Activated B cell treated with CpG ODN at 0.5 μM for 24 hours (primary cell): ENCODE data around the gene SLX9. TPM values are rescaled to one million over a fixed set of nuclear protein-coding genes. Genes with fewer than 3 reads are reported as not detected.

Source experiments
- ATAC-seq: fragments of 200-7000 bp; cut with Tn5 transposase; one replicate; pipeline ENCODE4 v1.10.0; 2021; ENCODE audit warnings: low read depth, mild to moderate bottlenecking, moderate library complexity
- CTCF ChIA-PET: fragments of 350-600 bp; sonication (Branson Sonifier 250); formaldehyde crosslinking; loops from one replicate; lab custom pipeline; 2021; ENCODE audit warnings: antibody characterized with exemption; lab: Charles Lee
- POLR2A ChIA-PET: fragments of 350-600 bp; sonication (Branson Sonifier 250); formaldehyde crosslinking; loops from one replicate; lab custom pipeline; 2021; ENCODE audit warnings: antibody characterized with exemption; lab: Charles Lee
- DNase-seq: peaks from one replicate; pipeline ENCODE4 v3.0.0; 2022
- H3K27ac Mint-ChIP-seq: one replicate; pipeline ENCODE4 v1.8.0; 2020; ENCODE audit warnings: mixed read lengths
- H3K27me3 Mint-ChIP-seq: one replicate; pipeline ENCODE4 v1.8.0; 2021; ENCODE audit warnings: mixed read lengths
- H3K36me3 Mint-ChIP-seq: one replicate; pipeline ENCODE4 v1.8.0; 2021; ENCODE audit warnings: low read depth, mixed read lengths
- H3K4me1 Mint-ChIP-seq: one replicate; pipeline ENCODE4 v1.8.0; 2021; ENCODE audit warnings: mixed read lengths
- H3K4me3 Mint-ChIP-seq: one replicate; pipeline ENCODE4 v1.8.0; 2020; ENCODE audit warnings: mild to moderate bottlenecking, mixed read lengths
- H3K9me3 Mint-ChIP-seq: one replicate; pipeline ENCODE4 v1.8.0; 2020; ENCODE audit warnings: mixed read lengths
- CTCF ChIP-seq: fragments of 200-600 bp; IDR thresholded peaks from one replicate; pipeline ENCODE4 v1.8.0; 2022; ENCODE audit warnings: antibody characterized with exemption, mild to moderate bottlenecking
- intact Hi-C: fragments of 100-400 bp; cut with micrococcal nuclease; formaldehyde crosslinking; loops from one replicate; pipeline ENCODE4 v1.15.1; 2024
- total RNA-seq: library from RNA; stranded (reverse); gene quantifications from 2 replicates; pipeline ENCODE4 v1.2.3, GENCODE V29; 2022

The SLX9 gene
- total RNA-seq, 1 donor from 2014 or later: 26.0 TPM

GRCh38 chr21:44918107-44918470, 21.7 kb upstream of the SLX9 start:
- DNase-seq (no peak), ATAC-seq (no peak)
- CTCF ChIA-PET: interaction anchor here (1.4 to 1.5 kb wide), 2 partner anchors 10 to 14 kb away, joined by 4 to 5 read pairs; no protein-coding TSS in a partner anchor
- Mint-ChIP-seq H3K27me3 (no peaks in the 10 kb centered on the region), H3K4me1 (peaks cover 89% of the 10 kb centered on the region), H3K9me3 (no peaks in the 10 kb centered on the region), H3K27ac (peak overlapping the region; percentile 18), H3K36me3 (peaks cover 19% of the 10 kb centered on the region), H3K4me3 (peak overlapping the region; percentile 60)
- intact Hi-C loops: no loop called here
- TF ChIP-seq CTCF: no peak
- POLR2A ChIA-PET: interaction anchor here (0.6 to 3.5 kb wide), 5 partner anchors 10 to 67 kb away, joined by 4 to 68 read pairs (median 10); no protein-coding TSS in a partner anchor

- peak overlapping the region; percentile 18 for H3K27ac Mint-ChIP-seq
- peak overlapping the region; percentile 60 for H3K4me3 Mint-ChIP-seq
- H3K9me3 Mint-ChIP-seq: no peaks in the 10 kb centered on the region
- CTCF ChIA-PET: interaction anchor here (1.4 kb wide), 2 partner anchors 12 to 13 kb away, joined by 5 read pairs; no protein-coding TSS in a partner anchor
- intact Hi-C loops: no loop called here
- DNase-seq (no peak), ATAC-seq (no peak)
- POLR2A ChIA-PET: interaction anchor here (0.6 to 3.5 kb wide), 4 partner anchors 11 to 718 kb away, joined by 3 to 68 read pairs (median 5); partner anchors contain the start of gene SLX9
- no peaks in the 10 kb centered on the region for H3K27me3 Mint-ChIP-seq
- peaks cover 19% of the 10 kb centered on the region for H3K36me3 Mint-ChIP-seq
- no peak for TF ChIP-seq CTCF
- peaks cover 89% of the 10 kb centered on the region for H3K4me1 Mint-ChIP-seq
Measured at GRCh38 chr21:44918581-44919033, 21.2 kb upstream of the SLX9 start.

GRCh38 chr21:44919111-44919912, 20.5 kb upstream of the SLX9 start:
- Mint-ChIP-seq H3K27ac (peak overlapping the region; percentile 94), H3K4me1 (peaks cover 89% of the 10 kb centered on the region), H3K36me3 (peaks cover 19% of the 10 kb centered on the region), H3K9me3 (no peaks in the 10 kb centered on the region), H3K4me3 (peak overlapping the region; percentile 90), H3K27me3 (no peaks in the 10 kb centered on the region)
- no peak for ATAC-seq
- DNase-seq: no peak
- no peak for TF ChIP-seq CTCF
- intact Hi-C loops: no loop called here
- ChIA-PET POLR2A (interaction anchor here (0.6 to 3.5 kb wide), 5 partner anchors 11 to 719 kb away, joined by 3 to 68 read pairs (median 5); partner anchors contain the start of gene SLX9), CTCF (interaction anchor here (1.2 to 1.4 kb wide), 3 partner anchors 11 to 118 kb away, joined by 4 to 5 read pairs (median 5); no protein-coding TSS in a partner anchor)

- Mint-ChIP-seq H3K36me3 (peaks cover 19% of the 10 kb centered on the region), H3K9me3 (no peaks in the 10 kb centered on the region), H3K27ac (peak overlapping the region; percentile 94), H3K4me1 (peaks cover 89% of the 10 kb centered on the region), H3K27me3 (no peaks in the 10 kb centered on the region), H3K4me3 (peak overlapping the region; percentile 90)
- ATAC-seq: peak; percentile 20
- ChIA-PET CTCF (interaction anchor here (0.6 to 1.6 kb wide), 6 partner anchors 10 to 119 kb away, joined by 3 to 7 read pairs (median 4); no protein-coding TSS in a partner anchor), POLR2A (interaction anchor here (0.7 to 3.5 kb wide), 9 partner anchors 8 to 119 kb away, joined by 3 to 68 read pairs (median 4); partner anchors contain the start of genes PTTG1IP and UBE2G2)
- TF ChIP-seq CTCF: no peak
- no peak for DNase-seq
- intact Hi-C loops: loop anchor here (1.0 to 10.0 kb wide), 3 partner anchors 8 to 585 kb away; partner anchors contain the start of gene CFAP410
Measured at GRCh38 chr21:44919913-44920693, 19.7 kb upstream of the SLX9 start.
